PC-3 (cell line): ENCODE measurements around the gene C19orf33.

Experiments
- CTCF ChIP-seq: fragments of 300-600 bp; sonication (generic); conservative IDR thresholded peaks from 2 replicates; pipeline ENCODE4 v1.5.1; 2017; ENCODE audit warnings: antibody characterized with exemption, low read depth, mild to moderate bottlenecking, low read length
- EZH2 ChIP-seq: fragments of 300-600 bp; sonication (generic); IDR thresholded peaks from one replicate; pipeline ENCODE4 v1.6.1; 2017; ENCODE audit warnings: antibody characterized with exemption, mild to moderate bottlenecking, low read length; ENCODE audit not compliant: unreplicated experiment

- TF ChIP-seq CTCF (no peak), EZH2 (no peak)
These were observed 22.5 kb downstream of the C19orf33 start for GRCh38 chr19:38326591-38326990.
